ENCODE data around the gene ZNF354C.

GRCh38 chr5:179051784-179052183 lies 8.4 kb upstream of the ZNF354C start:
- no peak for TF ChIP-seq CTCF (IDR thresholded peaks at IDR 0.05)
- TF ChIP-seq POLR2A (IDR thresholded peaks at IDR 0.05): no peak
